C4-2B (cell line): Measurements from ENCODE around the gene MKRN1.

Source experiments
- CTCF ChIP-seq: fragments of 450-650 bp; conservative IDR thresholded peaks from 2 replicates; pipeline ENCODE4 v1.5.1; 2017; ENCODE audit warnings: mild to moderate bottlenecking
- ZFX ChIP-seq: fragments of 450-650 bp; IDR thresholded peaks from 2 replicates; pipeline ENCODE4 v1.6.1; 2017

- TF ChIP-seq CTCF = no peak; the same call in 1 of the 2 replicates
- TF ChIP-seq ZFX = no peak
Measured at GRCh38 chr7:140446467-140446866, 32.8 kb downstream of the MKRN1 start.
